C4-2B (cell line): Measurements from ENCODE around the gene NR5A2.

Experiments
- CTCF ChIP-seq: fragments of 450-650 bp; conservative IDR thresholded peaks from 2 replicates; pipeline ENCODE4 v1.5.1; 2017; ENCODE audit warnings: mild to moderate bottlenecking
- ZFX ChIP-seq: fragments of 450-650 bp; IDR thresholded peaks from 2 replicates; pipeline ENCODE4 v1.6.1; 2017

- TF ChIP-seq CTCF (no peak), ZFX (no peak)
These were observed 5.8 kb upstream of the NR5A2 start for GRCh38 chr1:200021577-200022238.
